ENCODE measurements around the gene TEX19. TPM values are rescaled to one million over a fixed set of nuclear protein-coding genes. Genes with fewer than 3 reads are reported as not detected.

The TEX19 gene
- total and polyA plus RNA-seq, 2 of the 8 experiments (the other 6 are each of a cell fraction or from before 2014, with no cell fraction given): 0.54 to 0.80 TPM

DNA sequence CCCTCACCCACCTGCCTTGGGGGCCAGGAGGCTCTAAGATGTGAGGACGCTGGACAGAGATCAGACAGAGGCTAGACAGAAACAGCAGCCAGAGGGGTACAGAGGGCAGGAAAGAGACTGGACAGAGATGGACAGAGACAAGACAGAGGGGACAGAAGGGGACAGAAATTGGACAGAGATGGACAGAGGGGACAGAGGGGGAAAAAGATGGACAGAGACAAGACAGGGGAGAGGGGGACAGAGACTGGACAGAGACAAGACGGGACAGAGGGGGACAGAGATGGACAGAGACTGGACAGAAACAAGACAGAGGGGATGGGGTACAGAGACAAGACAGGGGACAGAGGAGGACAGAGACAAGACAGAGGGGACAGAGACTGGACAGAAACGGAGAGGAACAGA is 28.7 kb downstream of the TEX19 start:
- no peak overlapping the region for H4K91ac ChIP-seq (replicated peaks; ENCODE audit: insufficient read length, low read length)
- no peak overlapping the region for H4K8ac ChIP-seq (ENCODE audit: extremely low read depth, insufficient read depth, low read length)
- H2BK15ac ChIP-seq (ENCODE audit: low read length): no peak overlapping the region
- no peak overlapping the region for H3K4ac ChIP-seq (replicated peaks; ENCODE audit: insufficient read length, low read depth, low read length)
- H3K9ac ChIP-seq (replicated peaks in 1 of 4; ENCODE audit: extremely low read depth in 1 of 4, low read depth in 3 of 4, low read length in 3 of 4): no peak overlapping the region; a peak in 1 of 7 replicates
- no peaks in the 10 kb centered on the region for H3K27me3 ChIP-seq (replicated peaks in 1 of 4; ENCODE audit: control insufficient read depth in 3 of 4, extremely low read depth in 1 of 4, insufficient read depth in 3 of 4, low read length in 3 of 4)
- no peak overlapping the region for H2BK5ac ChIP-seq (ENCODE audit: low read depth, low read length)
- POLR2A ChIA-PET (ENCODE audit: partially characterized antibody): no interaction called here
- H3K14ac ChIP-seq (ENCODE audit: insufficient read length): no peak overlapping the region
- no peaks in the 10 kb centered on the region for H3K79me2 ChIP-seq (ENCODE audit: control insufficient read depth in 1 of 2, insufficient read depth in 2 of 2, low read length in 2 of 2)
- H2AFZ ChIP-seq (ENCODE audit: low read length): no peak overlapping the region
- no peak overlapping the region for H2BK20ac ChIP-seq (ENCODE audit: low read length)
- no peak overlapping the region for H3K27ac ChIP-seq (ENCODE audit: low read depth, low read length)
- H3K4me2 ChIP-seq (ENCODE audit: insufficient read depth in 1 of 2, low read depth in 2 of 2, low read length in 2 of 2): no peak overlapping the region
- no peaks in the 10 kb centered on the region for H3K79me1 ChIP-seq (ENCODE audit: low read depth, low read length)
- TF ChIP-seq BCL11A (IDR thresholded peaks at IDR 0.05; ENCODE audit: low read depth in 2 of 2, low read length in 2 of 2) (no peak), RAD21 (IDR thresholded peaks at IDR 0.05 in 1 of 2, conservative IDR thresholded peaks at IDR 0.05 in 1 of 2; ENCODE audit: low read depth in 2 of 2, low read length in 2 of 2) (no peak), KDM5A (IDR thresholded peaks at IDR 0.05; ENCODE audit: low read length) (no peak), TEAD4 (IDR thresholded peaks at IDR 0.05; ENCODE audit: low read depth, low read length) (no peak), SP2 (IDR thresholded peaks at IDR 0.05; ENCODE audit: low read length) (no peak), RFX5 (IDR thresholded peaks at IDR 0.05; ENCODE audit: borderline replicate concordance, low read depth, low read length) (no peak), GTF2F1 (IDR thresholded peaks at IDR 0.05; ENCODE audit: borderline replicate concordance, low read depth, low read length) (no peak), SIRT6 (IDR thresholded peaks at IDR 0.05; ENCODE audit: low read length) (no peak), SRF (IDR thresholded peaks at IDR 0.05; ENCODE audit: low read depth, low read length) (no peak), ASH2L (IDR thresholded peaks at IDR 0.05; ENCODE audit: low read length) (no peak), CREB1 (IDR thresholded peaks at IDR 0.05) (no peak), YY1 (IDR thresholded peaks at IDR 0.05; ENCODE audit: low read depth, low read length) (no peak), TAF1 (IDR thresholded peaks at IDR 0.05; ENCODE audit: low read depth, low read length) (no peak), CBX8 (IDR thresholded peaks at IDR 0.05; ENCODE audit: borderline replicate concordance, low read depth, low read length) (no peak)
- no peak overlapping the region for H3K18ac ChIP-seq (ENCODE audit: extremely low read depth, low read length)
- H3K9me3 ChIP-seq (ENCODE audit: insufficient read depth in 2 of 2, low read depth in 1 of 2, low read length in 1 of 2): no peaks in the 10 kb centered on the region
- 84% methylated on average over 3 of the region's 3 CpGs; no CpG with 5 or more reads in 1 of the 2 experiments for WGBS, 2 experiments (ENCODE audit: extremely low coverage in 1 of 2, insufficient coverage in 1 of 2, insufficient read length in 1 of 2, insufficient replicate concordance in 2 of 2, low coverage in 1 of 2, low lambda C conversion rate in 2 of 2, missing lambda C conversion rate in 1 of 2)
- H4K5ac ChIP-seq (ENCODE audit: insufficient read length, low read depth, low read length): no peak overlapping the region
- peaks cover 0 to 1% of the 10 kb centered on the region in 2 experiments for H4K20me1 ChIP-seq (replicated peaks in 1 of 2; ENCODE audit: control insufficient read depth in 1 of 2, insufficient read depth in 2 of 2, low read length in 2 of 2)
- FAIRE-seq (no peak), DNase-seq (ENCODE audit: low read depth in 1 of 2, low spot score in 2 of 2) (no peak)
- CTCF ChIA-PET (ENCODE audit: partially characterized antibody): interaction anchor here (0.8 to 1.7 kb wide), 2 partner anchors 33 to 171 kb away, joined by 3 read pairs; no protein-coding TSS in a partner anchor
- no peak overlapping the region for H2BK12ac ChIP-seq (ENCODE audit: low read depth, low read length)
- 0 out of 8 replicates have a peak, but pooled peaks cover 0 to 2% (median 0%) of the 10 kb centered on the region in 4 experiments for H3K36me3 ChIP-seq (ENCODE audit: control insufficient read depth in 2 of 4, insufficient read depth in 4 of 4, low read length in 3 of 4)
- no peak overlapping the region; the same call in 1 of the 2 replicates for H2AK5ac ChIP-seq (ENCODE audit: low read depth, low read length)
- H3K23ac ChIP-seq (ENCODE audit: insufficient read length): no peak overlapping the region
- no peak overlapping the region for H3K4me3 ChIP-seq (ENCODE audit: extremely low read depth in 1 of 4, insufficient read depth in 2 of 4, low read depth in 3 of 4, low read length in 4 of 4)
- H3K4me1 ChIP-seq (replicated peaks in 1 of 4; ENCODE audit: control insufficient read depth in 3 of 4, insufficient read depth in 4 of 4, low read length in 3 of 4): peaks cover 0 to 9% (median 5%) of the 10 kb centered on the region in 4 experiments; a peak in 5 of 7 replicates
- no peak overlapping the region for H2BK120ac ChIP-seq (replicated peaks; ENCODE audit: low read depth, low read length)
- no peak overlapping the region for H3K56ac ChIP-seq (replicated peaks; ENCODE audit: insufficient read length, low read depth, low read length)
- no peaks in the 10 kb centered on the region for H3K23me2 ChIP-seq (ENCODE audit: low read depth, low read length)
